ENCODE results near the gene FDPS.
"Not testable (repeated sequence)": the region's sequence is repeated elsewhere in the genome, so short reads cannot be mapped to it uniquely, and the experiment has no call there.

FDPS gene

DNA sequence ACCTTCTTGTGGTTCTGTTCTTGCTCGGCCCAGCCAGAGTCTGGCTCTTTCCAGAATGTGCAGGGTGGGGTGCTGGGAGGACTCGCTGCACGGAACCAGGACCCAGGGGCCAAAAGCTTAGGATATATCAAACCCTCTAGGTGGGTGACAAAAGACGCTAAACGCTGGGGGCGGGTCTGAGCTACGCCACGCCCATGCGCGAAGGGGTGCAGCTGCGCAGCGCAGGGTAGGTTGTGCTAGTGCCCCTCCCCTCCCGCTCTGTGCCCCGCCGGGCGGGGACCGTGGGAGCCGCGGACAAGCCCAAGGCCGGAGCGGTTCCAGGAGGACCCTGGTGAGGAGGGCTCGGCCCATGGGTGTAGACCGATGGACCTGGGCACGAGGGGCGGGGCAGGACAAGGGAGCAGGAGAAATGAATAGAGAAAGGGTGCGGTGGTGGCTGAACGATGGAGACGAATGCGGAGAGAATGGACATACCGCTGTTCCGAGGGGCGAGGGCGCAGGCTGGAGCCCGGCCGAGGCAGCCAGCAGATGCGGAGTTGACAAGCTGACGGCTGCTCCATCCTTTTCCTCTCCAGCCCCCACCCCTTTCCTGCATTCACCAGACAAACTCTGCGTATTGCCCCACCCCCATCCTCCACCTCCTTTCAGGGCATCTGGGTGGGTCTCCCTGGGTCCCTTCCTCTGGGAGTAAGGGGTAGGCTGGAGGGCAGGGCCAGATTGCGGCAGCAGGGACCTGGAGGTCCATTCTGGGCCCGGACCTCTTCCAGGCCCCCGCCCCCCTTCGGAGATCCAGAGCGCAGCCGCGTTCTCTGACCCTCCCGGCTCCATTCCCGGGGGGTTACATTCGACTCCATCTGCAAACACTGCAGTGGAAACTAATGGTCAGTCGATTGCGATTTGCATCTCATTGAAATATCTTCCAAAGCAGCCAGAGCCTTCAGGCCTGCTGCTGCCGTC, 12.3 kb downstream of the FDPS start, which contains the start of gene RUSC1:
RUSC1 (plus strand) TSS at position 234 of the 957 bp plus-strand sequence. CDS start 880 bp downstream, outside the sequence.
- peak; percentile 45 for DNase-seq

DNA sequence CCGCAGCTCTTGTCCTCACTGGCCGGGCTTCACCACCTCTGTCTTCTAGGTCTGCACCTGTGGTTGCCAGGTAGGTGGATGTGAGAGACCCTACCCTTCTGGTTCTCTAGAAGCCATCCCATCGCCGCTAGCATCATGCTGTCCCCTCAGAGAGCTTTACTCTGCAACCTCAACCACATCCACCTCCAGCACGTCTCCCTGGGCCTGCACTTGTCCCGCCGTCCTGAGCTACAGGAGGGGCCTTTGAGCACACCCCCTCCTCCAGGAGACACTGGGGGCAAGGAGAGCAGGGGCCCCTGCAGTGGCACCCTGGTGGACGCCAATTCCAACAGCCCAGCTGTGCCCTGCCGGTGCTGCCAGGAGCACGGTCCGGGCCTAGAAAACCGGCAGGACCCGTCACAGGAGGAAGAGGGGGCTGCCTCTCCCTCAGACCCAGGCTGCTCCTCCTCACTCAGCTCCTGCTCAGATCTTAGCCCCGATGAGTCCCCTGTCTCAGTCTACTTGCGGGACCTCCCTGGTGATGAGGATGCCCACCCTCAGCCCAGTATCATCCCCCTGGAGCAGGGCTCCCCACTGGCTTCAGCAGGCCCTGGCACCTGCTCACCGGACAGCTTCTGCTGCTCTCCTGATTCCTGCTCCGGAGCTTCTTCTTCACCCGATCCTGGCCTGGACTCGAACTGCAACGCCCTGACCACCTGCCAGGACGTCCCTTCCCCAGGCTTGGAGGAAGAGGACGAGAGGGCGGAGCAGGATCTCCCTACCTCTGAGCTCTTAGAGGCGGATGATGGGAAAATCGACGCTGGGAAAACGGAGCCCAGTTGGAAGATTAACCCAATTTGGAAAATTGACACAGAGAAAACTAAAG, 13.2 kb downstream of the FDPS start:
- no peak for DNase-seq

- no peak for DNase-seq
Observed at GRCh38 chr1:155322571-155322952, 13.9 kb downstream of the FDPS start.

DNA sequence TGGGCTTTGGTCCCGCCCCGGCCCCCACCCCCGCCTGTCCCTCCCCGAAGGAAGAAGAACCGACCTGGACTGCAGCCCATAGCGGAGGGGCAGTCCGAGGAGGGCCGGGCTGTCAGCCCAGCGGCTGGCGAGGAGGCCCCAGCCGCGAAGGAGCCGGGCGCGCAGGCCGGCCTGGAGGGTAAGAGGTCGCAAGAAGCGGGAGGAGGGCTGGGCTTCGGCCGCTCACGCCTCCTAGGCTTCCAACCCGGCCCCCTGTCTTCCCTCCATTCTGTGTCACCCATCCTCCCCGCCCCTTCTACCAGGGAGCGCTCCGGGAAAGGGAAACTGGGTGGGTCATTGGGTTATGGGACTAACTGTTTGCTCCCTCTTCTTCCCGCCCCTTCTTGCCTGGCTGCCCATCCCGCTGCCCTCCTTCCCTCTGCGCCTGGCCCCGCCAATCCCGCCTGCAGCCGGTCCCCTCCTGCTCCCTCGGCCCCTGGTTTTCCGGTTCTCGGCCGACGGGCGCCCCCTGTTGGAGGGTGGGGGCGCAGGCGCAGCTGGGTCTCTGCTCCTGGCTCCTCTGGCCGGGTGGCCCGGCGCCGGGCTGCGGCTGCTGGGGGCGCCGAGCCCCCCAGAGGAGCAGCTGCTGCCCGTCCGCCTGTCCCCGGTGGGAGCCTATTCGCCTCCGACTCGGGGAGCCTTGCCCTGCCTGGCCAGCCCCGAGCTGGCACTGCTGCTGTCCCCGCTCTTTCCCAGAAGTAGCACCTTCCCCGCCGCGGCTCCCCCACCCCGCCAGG, 14.5 kb downstream of the FDPS start:
- DNase-seq, result peak; percentile 90

DNA sequence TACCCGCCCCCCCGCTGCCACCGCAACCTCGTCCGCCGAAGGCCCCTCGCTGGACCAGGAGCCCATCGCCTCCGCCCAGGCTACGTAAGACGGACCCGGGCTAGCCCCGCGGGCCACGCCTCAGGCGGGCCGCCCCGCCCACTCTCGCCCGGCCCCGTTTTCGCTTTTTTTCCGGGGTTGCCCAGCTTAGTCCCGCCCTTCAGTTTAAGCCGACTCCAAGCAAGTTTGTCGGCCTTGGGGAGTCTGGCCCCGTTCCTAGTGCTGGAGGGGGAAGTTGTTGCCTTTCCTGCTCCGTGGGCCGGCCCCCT, 15.0 kb downstream of the FDPS start:
- DNase-seq, result peak; percentile 44

DNA sequence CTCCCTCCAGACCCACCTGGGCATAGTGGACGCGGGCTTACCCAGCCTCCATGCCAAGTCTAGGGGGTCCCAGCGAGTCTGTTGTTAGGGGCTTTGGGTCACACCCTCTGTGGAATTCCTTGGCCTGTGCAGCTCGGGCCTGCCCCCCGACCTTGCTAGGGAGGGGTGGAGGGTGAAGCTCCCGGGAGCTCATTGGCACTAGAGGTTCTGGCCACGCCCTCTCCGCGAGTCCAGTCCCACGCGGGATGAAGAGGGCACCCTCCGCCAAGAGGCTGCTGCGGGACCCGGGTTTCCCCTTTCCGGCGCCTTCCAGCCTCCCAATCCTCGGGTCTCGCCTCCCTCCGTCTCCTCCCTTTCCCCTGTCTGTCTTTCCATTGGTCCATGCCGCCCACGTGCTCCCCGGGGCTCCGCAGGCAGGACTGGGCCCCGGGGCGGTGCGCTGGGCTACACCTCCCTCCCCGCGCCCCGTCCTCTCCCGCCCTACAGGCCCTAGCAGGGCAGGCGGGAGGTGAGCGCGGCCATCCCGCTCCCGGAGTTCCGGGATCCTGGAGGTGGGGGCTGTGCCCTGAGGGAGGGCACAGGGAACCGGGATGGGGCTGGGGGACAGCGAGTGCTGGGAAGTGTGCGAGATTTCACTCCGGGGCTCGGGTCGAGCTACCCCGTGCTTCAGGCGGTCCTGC, 15.5 kb downstream of the FDPS start:
- DNase-seq, result peak; percentile 95

- DNase-seq, result no peak
Observed at GRCh38 chr1:155324717-155325602, 16.3 kb downstream of the FDPS start.

GRCh38 chr1:155325603-155325893, 16.9 kb downstream of the FDPS start:
- no peak for DNase-seq

GRCh38 chr1:155326020-155326526, 17.4 kb downstream of the FDPS start:
- DNase-seq, result no peak

DNA sequence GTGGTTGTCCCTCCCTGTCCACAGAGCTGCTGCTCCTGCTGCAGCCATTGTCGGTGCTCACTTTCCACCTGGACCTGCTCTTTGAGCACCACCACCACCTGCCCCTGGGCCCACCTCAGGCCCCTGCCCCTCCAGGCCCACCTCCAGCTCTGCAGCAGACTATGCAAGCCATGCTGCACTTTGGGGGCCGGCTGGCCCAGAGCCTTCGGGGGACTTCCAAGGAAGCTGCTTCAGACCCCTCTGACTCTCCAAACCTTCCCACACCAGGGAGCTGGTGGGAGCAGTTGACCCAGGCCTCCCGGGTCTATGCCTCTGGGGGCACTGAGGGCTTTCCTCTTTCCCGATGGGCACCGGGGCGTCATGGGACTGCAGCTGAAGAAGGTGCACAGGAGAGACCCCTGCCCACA, 18.0 kb downstream of the FDPS start:
- DNase-seq, result no peak

DNA sequence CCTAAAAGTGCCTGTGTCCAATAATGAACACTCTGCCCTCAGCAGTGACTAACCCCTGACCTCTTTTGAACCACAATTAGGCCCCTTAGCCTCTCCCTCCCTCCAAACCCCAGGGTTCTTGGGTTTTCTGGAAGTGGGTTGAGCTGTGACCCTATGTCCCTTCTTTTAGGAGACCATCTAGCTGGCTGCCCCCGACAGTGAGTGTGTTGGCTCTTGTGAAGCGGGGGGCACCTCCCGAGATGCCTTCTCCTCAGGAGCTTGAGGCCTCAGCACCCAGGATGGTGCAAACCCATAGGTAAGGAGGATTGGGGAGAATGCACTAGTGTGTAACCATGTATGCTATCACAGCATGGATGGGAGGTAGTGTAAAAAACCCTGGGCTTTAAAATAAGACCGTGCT, 19.3 kb downstream of the FDPS start:
- no peak for DNase-seq

- not testable (repeated sequence) for DNase-seq
Observed at GRCh38 chr1:155328856-155329255, 20.2 kb downstream of the FDPS start.

DNA sequence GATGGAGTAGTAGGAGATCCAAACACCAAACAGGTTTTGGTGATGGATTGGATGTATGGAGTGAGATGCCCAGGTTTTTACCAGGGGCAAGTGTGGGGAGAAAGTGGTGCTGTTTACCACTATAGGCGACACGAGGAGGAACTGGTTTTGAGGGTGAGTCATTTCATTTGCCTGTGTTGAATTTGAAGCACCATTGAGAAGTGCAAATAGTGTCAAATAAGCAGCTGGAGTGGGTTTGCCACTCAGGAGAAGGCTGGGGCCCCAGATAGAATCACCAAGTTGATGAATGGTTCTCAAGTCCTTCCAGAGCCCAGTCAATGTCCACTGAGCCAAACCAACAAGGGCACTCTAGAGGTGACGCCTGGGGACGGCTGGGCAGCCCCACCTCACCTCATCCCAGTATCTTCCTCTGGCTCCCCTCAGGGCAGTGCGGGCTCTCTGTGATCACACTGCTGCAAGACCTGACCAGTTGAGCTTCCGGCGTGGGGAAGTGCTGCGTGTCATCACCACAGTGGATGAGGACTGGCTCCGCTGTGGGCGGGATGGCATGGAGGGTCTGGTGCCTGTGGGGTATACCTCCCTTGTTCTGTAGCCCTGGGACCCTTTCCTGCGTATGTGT, 21.4 kb downstream of the FDPS start:
- no peak for DNase-seq

- no peak for DNase-seq
Observed at GRCh38 chr1:155334962-155335361, 26.3 kb downstream of the FDPS start.

GRCh38 chr1:155339515-155340097, 30.9 kb downstream of the FDPS start:
- no peak for DNase-seq

DNA sequence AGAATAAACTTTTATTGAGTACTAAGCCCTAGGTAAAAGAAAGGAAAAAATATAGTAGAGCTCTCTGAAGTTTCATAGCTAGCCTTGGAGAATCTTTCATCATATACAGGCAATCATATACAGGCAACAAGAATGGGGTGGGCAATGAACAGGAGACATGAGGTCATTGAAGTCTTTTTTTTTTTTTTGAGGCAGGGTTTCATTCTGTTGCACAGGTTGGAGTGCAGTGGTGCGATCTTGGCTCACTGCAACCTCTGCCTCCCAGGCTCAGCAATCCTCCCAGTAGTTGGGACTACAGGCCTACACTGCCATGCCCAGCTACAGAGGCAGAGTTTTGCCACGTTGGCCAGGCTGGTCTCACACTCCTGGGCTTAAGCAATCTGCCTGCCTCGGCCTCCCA, 34.2 kb downstream of the FDPS start:
- no peak for DNase-seq

- no peak for DNase-seq
Observed at GRCh38 chr1:155352631-155353030, 44.0 kb downstream of the FDPS start.

GRCh38 chr1:155360051-155360450, 51.4 kb downstream of the FDPS start:
- DNase-seq, result no peak

Measured in amniotic stem cell (primary cell).